ENCODE results near the gene TXK. TPM values are rescaled to one million over a fixed set of nuclear protein-coding genes. Genes with fewer than 3 reads are reported as not detected.

The TXK gene
- total RNA-seq, 1 experiment from 2014 or later, result 1.7 TPM

GRCh38 chr4:48119646-48120045, 14.4 kb downstream of the TXK start:
- H3K27ac ChIP-seq (ENCODE audit: low read depth, low read length), result no peak overlapping the region
- no peaks in the 10 kb centered on the region for H3K9me3 ChIP-seq (ENCODE audit: control insufficient read depth in 1 of 2, insufficient read depth in 1 of 2, low read depth in 1 of 2, low read length in 2 of 2)
- no peak overlapping the region for H3K9ac ChIP-seq (ENCODE audit: low read length)
- no TSS peak for BruUV-seq (replicated peaks)
- no peak for ATAC-seq
- intact Hi-C loops (cut with micrococcal nuclease), result no loop called here
- no peaks in the 10 kb centered on the region for H3K79me2 ChIP-seq (ENCODE audit: insufficient read depth, low read length)
- no peaks in the 10 kb centered on the region for H3K4me1 ChIP-seq (ENCODE audit: control insufficient read depth in 1 of 2, insufficient read depth in 2 of 2, low read length in 2 of 2)
- no peaks in the 10 kb centered on the region for H3K36me3 ChIP-seq (ENCODE audit: control insufficient read depth in 1 of 2, insufficient read depth in 2 of 2, low read length in 2 of 2)
- H4K20me1 ChIP-seq (ENCODE audit: insufficient read depth), result no peaks in the 10 kb centered on the region
- H3K27me3 ChIP-seq (ENCODE audit: insufficient read depth, low read length), result no peaks in the 10 kb centered on the region
- CTCF ChIA-PET, result no interaction called here
- no peak for DNase-seq (ENCODE audit: low read depth, low spot score)
- no peaks in the 10 kb centered on the region for H3K9me2 ChIP-seq (ENCODE audit: insufficient read depth)
- TF ChIP-seq SRF (IDR thresholded peaks at IDR 0.05; ENCODE audit: low read depth) (no peak), SP1 (IDR thresholded peaks at IDR 0.05; ENCODE audit: low read depth) (no peak), FOSL1 (IDR thresholded peaks at IDR 0.05; ENCODE audit: low read depth) (no peak), POLR2A (IDR thresholded peaks at IDR 0.05; ENCODE audit: borderline replicate concordance, extremely low read depth, insufficient read depth, insufficient read length) (no peak), TCF7L2 (IDR thresholded peaks at IDR 0.05; ENCODE audit: borderline replicate concordance, extremely low read depth, insufficient read depth, insufficient read length) (no peak), EZH2phosphoT487 (IDR thresholded peaks at IDR 0.05; ENCODE audit: borderline replicate concordance) (no peak), ATF3 (IDR thresholded peaks at IDR 0.05) (no peak), ZNF274 (IDR thresholded peaks at IDR 0.05; ENCODE audit: low read depth, low read length) (no peak), JUND (IDR thresholded peaks at IDR 0.05) (no peak), MAX (IDR thresholded peaks at IDR 0.05) (no peak), REST (IDR thresholded peaks at IDR 0.05; ENCODE audit: low read depth) (no peak), ZFX (IDR thresholded peaks at IDR 0.05) (no peak), SIN3A (IDR thresholded peaks at IDR 0.05; ENCODE audit: low read depth) (no peak), YY1 (IDR thresholded peaks at IDR 0.05; ENCODE audit: extremely low read depth, insufficient replicate concordance, low read depth, low read length) (no peak)
- H2AFZ ChIP-seq (ENCODE audit: low read depth, low read length, poor library complexity, severe bottlenecking), result no peak overlapping the region
- H3K4me2 ChIP-seq (ENCODE audit: low read length), result no peak overlapping the region
- POLR2A ChIA-PET, result no interaction called here
- H3K4me3 ChIP-seq (replicated peaks in 1 of 2; ENCODE audit: low read depth in 1 of 2, low read length in 2 of 2), result no peak overlapping the region
- RAD21 ChIA-PET (ENCODE audit: low non-redundant PET in 1 of 2, low total read pairs in 2 of 2, uncharacterized antibody in 2 of 2, unreplicated experiment in 2 of 2), result no interaction called here

All from HCT116 (cell line).